GM20000 (cell line): ENCODE measurements around the gene SRMS.

Experiments
- DNase-seq: peaks from one replicate; pipeline ENCODE4 v3.0.0; 2012; ENCODE audit warnings: low spot score
- TF ChIP-seq, protein P1 (sequence below): IDR thresholded peaks from 2 replicates; pipeline ENCODE4 v1.5.1; 2012; ENCODE audit warnings: mild to moderate bottlenecking, control low read depth; ENCODE audit errors: extremely low read depth, missing control alignments

The SRMS gene

DNA sequence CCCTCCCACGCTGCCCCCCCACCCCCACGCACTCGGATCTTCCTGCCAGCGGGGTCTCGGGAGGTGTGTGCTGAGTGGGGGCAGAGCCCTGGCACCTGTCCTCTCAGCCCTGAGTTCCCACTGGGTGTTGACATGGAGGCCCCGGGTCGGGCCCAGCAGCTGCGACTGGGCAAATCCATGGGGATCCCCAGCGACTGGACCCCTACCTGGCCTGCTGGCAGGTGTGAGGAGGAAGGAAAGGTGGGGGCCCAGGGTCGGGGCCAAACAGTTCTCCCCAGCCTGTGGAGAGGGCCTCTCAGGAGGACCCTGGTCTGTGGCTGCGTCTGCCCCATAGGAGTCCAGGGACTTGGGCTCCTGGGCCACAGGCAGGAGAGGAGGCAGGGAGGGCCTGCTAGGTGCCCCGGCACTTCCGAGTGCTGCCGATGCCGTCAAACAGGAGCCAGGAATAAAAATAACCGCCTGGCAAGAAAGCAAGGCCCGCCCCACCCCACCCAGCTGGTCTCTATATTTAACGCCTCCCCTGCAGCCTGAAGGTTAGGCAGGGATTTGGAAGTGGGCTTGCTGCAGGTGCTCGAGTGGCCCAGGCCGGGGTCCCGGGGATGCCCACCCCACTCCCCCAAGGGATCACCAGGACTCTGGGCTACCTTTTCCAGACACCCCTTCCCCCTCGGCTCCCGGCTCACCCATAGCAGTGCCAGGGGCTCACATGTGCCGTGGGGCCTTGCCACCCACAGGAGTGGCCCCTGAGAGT lies 47.2 kb downstream of the SRMS start:
- no peak for DNase-seq

GRCh38 chr20:63499338-63499969 lies 48.1 kb downstream of the SRMS start:
- TF ChIP-seq, protein P1, sequence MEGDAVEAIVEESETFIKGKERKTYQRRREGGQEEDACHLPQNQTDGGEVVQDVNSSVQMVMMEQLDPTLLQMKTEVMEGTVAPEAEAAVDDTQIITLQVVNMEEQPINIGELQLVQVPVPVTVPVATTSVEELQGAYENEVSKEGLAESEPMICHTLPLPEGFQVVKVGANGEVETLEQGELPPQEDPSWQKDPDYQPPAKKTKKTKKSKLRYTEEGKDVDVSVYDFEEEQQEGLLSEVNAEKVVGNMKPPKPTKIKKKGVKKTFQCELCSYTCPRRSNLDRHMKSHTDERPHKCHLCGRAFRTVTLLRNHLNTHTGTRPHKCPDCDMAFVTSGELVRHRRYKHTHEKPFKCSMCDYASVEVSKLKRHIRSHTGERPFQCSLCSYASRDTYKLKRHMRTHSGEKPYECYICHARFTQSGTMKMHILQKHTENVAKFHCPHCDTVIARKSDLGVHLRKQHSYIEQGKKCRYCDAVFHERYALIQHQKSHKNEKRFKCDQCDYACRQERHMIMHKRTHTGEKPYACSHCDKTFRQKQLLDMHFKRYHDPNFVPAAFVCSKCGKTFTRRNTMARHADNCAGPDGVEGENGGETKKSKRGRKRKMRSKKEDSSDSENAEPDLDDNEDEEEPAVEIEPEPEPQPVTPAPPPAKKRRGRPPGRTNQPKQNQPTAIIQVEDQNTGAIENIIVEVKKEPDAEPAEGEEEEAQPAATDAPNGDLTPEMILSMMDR = no peak
- DNase-seq = no peak

More for the DNA sequence above, 47.2 kb downstream of the SRMS start:
- TF ChIP-seq, protein P1 = no peak

- TF ChIP-seq, protein P1 = peak; percentile 22
- peak; percentile 76 for DNase-seq
These were observed 48.6 kb downstream of the SRMS start, which contains the start of gene EEF1A2 for GRCh38 chr20:63498960-63499337. Gene EEF1A2, minus strand, starts transcription at chr20:63499083. Its CDS starts 1,320 bp downstream, at chr20:63497763.

DNA sequence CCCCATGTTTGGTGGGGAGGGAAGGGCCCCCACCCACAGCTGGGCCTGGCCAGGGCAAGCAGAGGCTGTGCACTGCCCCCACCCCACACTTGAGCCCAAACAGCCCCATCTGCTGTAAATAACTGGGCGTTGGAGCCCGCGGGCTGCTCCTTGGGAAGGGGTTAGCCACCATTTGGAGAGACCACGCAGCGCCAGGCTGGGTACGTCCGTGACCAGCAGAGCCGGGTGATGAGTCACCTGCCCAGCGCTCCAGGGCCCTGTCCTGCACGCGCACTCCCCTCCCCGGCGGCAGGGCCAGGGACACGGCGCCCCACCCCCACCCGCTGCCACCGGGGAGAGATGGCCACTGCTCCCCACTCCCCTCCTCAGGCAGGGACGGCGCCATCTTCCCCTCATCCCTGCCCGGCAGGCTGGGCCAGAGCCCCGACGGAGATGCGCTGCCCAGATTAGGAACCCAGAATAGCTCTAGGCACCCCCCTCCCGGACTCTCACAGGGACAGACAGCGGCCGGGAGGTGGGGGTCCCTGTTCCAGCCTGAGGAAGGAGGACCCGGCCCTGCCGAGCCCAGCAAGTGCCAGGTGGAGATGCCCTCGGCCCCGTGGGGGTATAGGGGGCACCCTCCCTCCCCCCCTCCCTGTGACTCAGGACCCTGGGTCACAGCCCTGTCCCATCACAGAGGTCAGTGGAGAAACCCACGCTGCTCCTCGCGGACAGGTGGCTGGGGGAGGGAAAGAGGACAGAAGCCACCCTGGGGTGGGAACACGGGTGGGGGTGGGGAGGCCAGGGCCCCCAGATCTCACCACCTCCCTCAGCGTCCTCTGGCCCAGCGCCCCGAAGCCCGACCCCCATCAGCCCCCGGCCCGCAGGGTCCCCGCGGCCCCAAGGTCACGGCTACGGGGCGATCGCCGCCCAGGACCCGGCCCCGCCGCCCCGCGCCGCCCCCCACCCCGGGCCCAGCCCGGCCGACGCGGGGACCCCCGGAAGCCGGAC lies 49.3 kb downstream of the SRMS start:
- TF ChIP-seq, protein P1 = no peak
- no peak for DNase-seq

DNA sequence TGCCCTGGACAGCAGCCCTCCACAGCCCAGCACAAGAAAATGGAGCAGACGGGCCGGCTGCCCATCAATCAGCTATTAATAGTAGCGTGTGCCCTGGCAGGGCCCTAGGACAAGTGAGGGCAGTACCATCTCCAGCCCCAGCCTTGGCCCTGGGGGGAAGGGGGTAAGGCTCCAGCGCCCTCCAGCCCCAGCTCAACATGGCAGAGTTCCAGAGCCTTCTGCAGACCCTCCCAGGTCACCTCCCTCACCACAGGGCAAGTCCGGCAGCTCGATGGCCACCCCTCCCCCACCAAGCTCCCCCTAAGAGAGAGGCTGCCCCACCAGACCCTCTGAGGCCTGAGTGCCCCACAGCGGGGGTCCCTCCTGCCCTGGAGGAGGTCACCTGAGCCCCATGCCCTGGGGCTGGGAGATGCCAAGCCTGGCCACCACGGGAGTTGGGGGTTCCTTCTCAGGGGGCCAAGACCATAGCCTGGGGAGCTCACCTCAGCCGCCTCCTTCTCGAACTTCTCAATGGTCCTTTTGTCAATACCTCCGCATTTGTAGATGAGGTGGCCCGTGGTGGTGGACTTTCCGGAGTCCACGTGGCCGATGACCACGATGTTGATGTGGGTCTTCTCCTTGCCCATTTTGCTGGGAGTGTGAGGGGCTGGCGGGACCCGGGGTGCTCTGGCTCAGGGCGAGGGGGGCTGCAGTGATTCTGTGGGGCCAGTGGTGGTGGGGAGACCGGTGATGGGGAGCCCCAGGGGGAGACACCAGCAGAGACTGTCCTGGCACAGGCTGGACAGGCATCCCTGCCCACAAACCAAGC lies 50.2 kb downstream of the SRMS start:
- TF ChIP-seq, protein P1 = no peak

GRCh38 chr20:63496596-63497120 lies 50.9 kb downstream of the SRMS start:
- DNase-seq = no peak
- TF ChIP-seq, protein P1 = no peak

More for the DNA sequence above, 50.2 kb downstream of the SRMS start:
- DNase-seq = no peak
